ENCODE data around the gene KRT79.

GRCh38 chr12:52849511-52849910, 15.4 kb upstream of the KRT79 start:
- TF ChIP-seq, protein P1, sequence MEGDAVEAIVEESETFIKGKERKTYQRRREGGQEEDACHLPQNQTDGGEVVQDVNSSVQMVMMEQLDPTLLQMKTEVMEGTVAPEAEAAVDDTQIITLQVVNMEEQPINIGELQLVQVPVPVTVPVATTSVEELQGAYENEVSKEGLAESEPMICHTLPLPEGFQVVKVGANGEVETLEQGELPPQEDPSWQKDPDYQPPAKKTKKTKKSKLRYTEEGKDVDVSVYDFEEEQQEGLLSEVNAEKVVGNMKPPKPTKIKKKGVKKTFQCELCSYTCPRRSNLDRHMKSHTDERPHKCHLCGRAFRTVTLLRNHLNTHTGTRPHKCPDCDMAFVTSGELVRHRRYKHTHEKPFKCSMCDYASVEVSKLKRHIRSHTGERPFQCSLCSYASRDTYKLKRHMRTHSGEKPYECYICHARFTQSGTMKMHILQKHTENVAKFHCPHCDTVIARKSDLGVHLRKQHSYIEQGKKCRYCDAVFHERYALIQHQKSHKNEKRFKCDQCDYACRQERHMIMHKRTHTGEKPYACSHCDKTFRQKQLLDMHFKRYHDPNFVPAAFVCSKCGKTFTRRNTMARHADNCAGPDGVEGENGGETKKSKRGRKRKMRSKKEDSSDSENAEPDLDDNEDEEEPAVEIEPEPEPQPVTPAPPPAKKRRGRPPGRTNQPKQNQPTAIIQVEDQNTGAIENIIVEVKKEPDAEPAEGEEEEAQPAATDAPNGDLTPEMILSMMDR (IDR thresholded peaks at IDR 0.05), result no peak
- TF ChIP-seq POLR2A (IDR thresholded peaks at IDR 0.05) (no peak), POLR2AphosphoS5 (IDR thresholded peaks at IDR 0.05) (no peak), EP300 (IDR thresholded peaks at IDR 0.05; ENCODE audit: low read depth) (no peak)
